Ishikawa (cell line): ENCODE results near the gene SLC30A4.

Experiments
- CEBPB ChIP-seq: IDR thresholded peaks from 2 replicates; pipeline ENCODE4 v1.6.1; 2012
- CREB1 ChIP-seq: IDR thresholded peaks from 2 replicates; pipeline ENCODE4 v1.6.1; 2012; ENCODE audit warnings: low read depth
- EGR1 ChIP-seq: IDR thresholded peaks from 2 replicates; pipeline ENCODE4 v1.6.1; 2012
- EP300 ChIP-seq: IDR thresholded peaks from 2 replicates; pipeline ENCODE4 v1.6.1; 2012; ENCODE audit warnings: borderline replicate concordance
- FOXM1 ChIP-seq: IDR thresholded peaks from 2 replicates; pipeline ENCODE4 v1.6.1; 2012; ENCODE audit warnings: low read depth, borderline replicate concordance
- MAX ChIP-seq: IDR thresholded peaks from 2 replicates; pipeline ENCODE4 v1.6.1; 2012
- NFIC ChIP-seq: IDR thresholded peaks from 2 replicates; pipeline ENCODE4 v1.6.1; 2012
- RAD21 ChIP-seq: IDR thresholded peaks from 2 replicates; pipeline ENCODE4 v1.6.1; 2012; ENCODE audit warnings: low read depth
- REST ChIP-seq: IDR thresholded peaks from 2 replicates; pipeline ENCODE4 v1.6.1; 2012; ENCODE audit warnings: low read depth, mild to moderate bottlenecking
- TAF1 ChIP-seq: IDR thresholded peaks from 2 replicates; pipeline ENCODE4 v1.6.1; 2012; ENCODE audit warnings: low read depth, mild to moderate bottlenecking
- TCF12 ChIP-seq: IDR thresholded peaks from 2 replicates; pipeline ENCODE4 v1.6.1; 2012; ENCODE audit warnings: low read depth
- TEAD4 ChIP-seq: IDR thresholded peaks from 2 replicates; pipeline ENCODE4 v1.6.1; 2012
- USF1 ChIP-seq: IDR thresholded peaks from 2 replicates; pipeline ENCODE4 v1.6.1; 2012
- YY1 ChIP-seq: IDR thresholded peaks from 2 replicates; pipeline ENCODE4 v1.6.1; 2012; ENCODE audit warnings: low read depth
- ZBTB7A ChIP-seq: IDR thresholded peaks from 2 replicates; pipeline ENCODE4 v1.6.1; 2012; ENCODE audit warnings: low read depth

SLC30A4 gene

GRCh38 chr15:45522328-45523165, at the start of gene SLC30A4:
TSS of gene SLC30A4 (minus strand) at chr15:45522755. CDS start at chr15:45522354, 401 bp downstream.
- peak; percentile 22 for TF ChIP-seq MAX
- TF ChIP-seq USF1 = no peak
- no peak for TF ChIP-seq FOXM1
- TF ChIP-seq NFIC = no peak
- no peak for TF ChIP-seq YY1
- TF ChIP-seq ZBTB7A = 0 out of 2 replicates have a peak, but pooled peaks have one; percentile 50
- no peak for TF ChIP-seq TAF1
- TF ChIP-seq TEAD4 = no peak

GRCh38 chr15:45555934-45556608, 33.5 kb upstream of the SLC30A4 start:
- TF ChIP-seq TCF12 = no peak
- TF ChIP-seq USF1 = no peak
- TF ChIP-seq MAX = no peak
- no peak for TF ChIP-seq EP300
- TF ChIP-seq CEBPB = no peak
- TF ChIP-seq ZBTB7A = no peak
- no peak for TF ChIP-seq TAF1
- TF ChIP-seq YY1 = no peak
- TF ChIP-seq REST = no peak
- TF ChIP-seq EGR1 = no peak

- TF ChIP-seq MAX (no peak), EP300 (no peak), USF1 (no peak), TEAD4 (no peak), YY1 (no peak), ZBTB7A (no peak), RAD21 (no peak), EGR1 (no peak), TAF1 (no peak), FOXM1 (no peak)
These were observed 29.1 kb upstream of the SLC30A4 start for GRCh38 chr15:45551676-45552075.

GRCh38 chr15:45550436-45550835, 27.9 kb upstream of the SLC30A4 start:
- no peak for TF ChIP-seq TAF1
- no peak for TF ChIP-seq EGR1
- no peak for TF ChIP-seq FOXM1
- TF ChIP-seq RAD21 = no peak
- no peak for TF ChIP-seq CREB1
- no peak for TF ChIP-seq TCF12
- TF ChIP-seq USF1 = no peak
- TF ChIP-seq ZBTB7A = no peak
- TF ChIP-seq TEAD4 = no peak
- no peak for TF ChIP-seq MAX
- TF ChIP-seq EP300 = no peak
- no peak for TF ChIP-seq YY1
- no peak for TF ChIP-seq CEBPB
- no peak for TF ChIP-seq NFIC
- TF ChIP-seq REST = no peak
